CD4-positive, alpha-beta T cell treated with Interleukin-6 for 4 hours (primary cell): ENCODE data around the gene RASIP1.
"Not testable (repeated sequence)": the region's sequence is repeated elsewhere in the genome, so short reads cannot be mapped to it uniquely, and the experiment has no call there.

ENCODE experiments used
- DNase-seq: peaks from one replicate; pipeline ENCODE4 v3.0.0-alpha.2; 2020; ENCODE audit warnings: mixed read lengths

Gene RASIP1

GRCh38 chr19:48740164-48740972 is at the start of gene RASIP1:
Gene RASIP1, minus strand, starts transcription at chr19:48740610. Its CDS starts 328 bp downstream, at chr19:48740282.
- DNase-seq = no peak

- DNase-seq = not testable (repeated sequence)
Measured at GRCh38 chr19:48787331-48787730, 46.9 kb upstream of the RASIP1 start.

GRCh38 chr19:48786422-48786821 is 46.0 kb upstream of the RASIP1 start:
- not testable (repeated sequence) for DNase-seq

- DNase-seq = no peak
Measured at GRCh38 chr19:48784527-48784926, 44.1 kb upstream of the RASIP1 start.

- no peak for DNase-seq
Measured at GRCh38 chr19:48780631-48781391, 40.4 kb upstream of the RASIP1 start.

GRCh38 chr19:48779636-48780035 is 39.2 kb upstream of the RASIP1 start:
- no peak for DNase-seq

- DNase-seq = no peak
Measured at GRCh38 chr19:48777720-48778119, 37.3 kb upstream of the RASIP1 start.

GRCh38 chr19:48777139-48777538 is 36.7 kb upstream of the RASIP1 start:
- DNase-seq = no peak

GRCh38 chr19:48772503-48772953 is 32.1 kb upstream of the RASIP1 start:
- no peak for DNase-seq

- no peak for DNase-seq
Measured at GRCh38 chr19:48770734-48771472, 30.5 kb upstream of the RASIP1 start.

GRCh38 chr19:48770266-48770665 is 29.9 kb upstream of the RASIP1 start:
- DNase-seq = no peak

GRCh38 chr19:48768994-48769713 is 28.7 kb upstream of the RASIP1 start:
- DNase-seq = no peak

GRCh38 chr19:48768171-48768753 is 27.9 kb upstream of the RASIP1 start:
- not testable (repeated sequence) for DNase-seq

GRCh38 chr19:48765816-48766215 is 25.4 kb upstream of the RASIP1 start:
- not testable (repeated sequence) for DNase-seq

GRCh38 chr19:48760504-48761205 is 20.2 kb upstream of the RASIP1 start:
- DNase-seq = no peak

- DNase-seq = no peak
Measured at GRCh38 chr19:48757741-48758144, 17.3 kb upstream of the RASIP1 start.

- no peak for DNase-seq
Measured at GRCh38 chr19:48757089-48757675, 16.8 kb upstream of the RASIP1 start.

GRCh38 chr19:48756686-48757085 is 16.3 kb upstream of the RASIP1 start:
- no peak for DNase-seq

- DNase-seq = no peak
Measured at GRCh38 chr19:48756212-48756611, 15.8 kb upstream of the RASIP1 start.

- DNase-seq = no peak
Measured at GRCh38 chr19:48755787-48756186, 15.4 kb upstream of the RASIP1 start.

GRCh38 chr19:48755084-48755641 is 14.8 kb upstream of the RASIP1 start, which contains the start of gene FGF21:
Gene FGF21, plus strand, starts transcription at chr19:48755524. Its CDS starts 713 bp downstream, at chr19:48756237.
- no peak for DNase-seq
